ENCODE results near the gene HPCAL1. TPM values are rescaled to one million over a fixed set of nuclear protein-coding genes. Genes with fewer than 3 reads are reported as not detected.
A peak's percentile ranks its signal among the peaks of the same experiment; 100 is the strongest.
"Not testable (repeated sequence)": the region's sequence is repeated elsewhere in the genome, so short reads cannot be mapped to it uniquely, and the experiment has no call there.

The HPCAL1 gene
- total RNA-seq, 1 experiment from 2014 or later = 280 TPM

- not testable (repeated sequence) for DNase-seq (ENCODE audit: low read depth)
Measured at GRCh38 chr2:10457195-10457594, 154.5 kb downstream of the HPCAL1 start.

GRCh38 chr2:10457846-10458598 is 155.3 kb downstream of the HPCAL1 start:
- DNase-seq (ENCODE audit: low read depth) = peak; percentile 54

- DNase-seq (ENCODE audit: low read depth) = no peak
Measured at GRCh38 chr2:10460366-10460796, 157.7 kb downstream of the HPCAL1 start.

GRCh38 chr2:10462178-10463083 is 159.7 kb downstream of the HPCAL1 start:
- DNase-seq (ENCODE audit: low read depth) = no peak

- no peak for DNase-seq (ENCODE audit: low read depth)
Measured at GRCh38 chr2:10465910-10466309, 163.2 kb downstream of the HPCAL1 start.

- no peak for DNase-seq (ENCODE audit: low read depth)
Measured at GRCh38 chr2:10466801-10467200, 164.1 kb downstream of the HPCAL1 start.

- DNase-seq (ENCODE audit: low read depth) = no peak
Measured at GRCh38 chr2:10467401-10467800, 164.7 kb downstream of the HPCAL1 start.

- no peak for DNase-seq (ENCODE audit: low read depth)
Measured at GRCh38 chr2:10469301-10469700, 166.6 kb downstream of the HPCAL1 start.

- no peak for DNase-seq (ENCODE audit: low read depth)
Measured at GRCh38 chr2:10469955-10470608, 167.4 kb downstream of the HPCAL1 start.

GRCh38 chr2:10471046-10471571 is 168.4 kb downstream of the HPCAL1 start:
- no peak for DNase-seq (ENCODE audit: low read depth)

GRCh38 chr2:10471955-10472354 is 169.3 kb downstream of the HPCAL1 start:
- DNase-seq (ENCODE audit: low read depth) = no peak

GRCh38 chr2:10473121-10473756 is 170.5 kb downstream of the HPCAL1 start:
- no peak for DNase-seq (ENCODE audit: low read depth)

GRCh38 chr2:10475221-10475722 is 172.6 kb downstream of the HPCAL1 start:
- DNase-seq (ENCODE audit: low read depth) = no peak

- no peak for DNase-seq (ENCODE audit: low read depth)
Measured at GRCh38 chr2:10475811-10476660, 173.3 kb downstream of the HPCAL1 start.

- no peak for DNase-seq (ENCODE audit: low read depth)
Measured at GRCh38 chr2:10476723-10477442, 174.2 kb downstream of the HPCAL1 start.
